Activated CD4-positive, alpha-beta T cell treated with anti-CD3 and anti-CD28 coated beads, Interleukin-2, amount 50 U/mL, for 24 hours (primary cell): ENCODE results near the gene EHHADH.
A peak's percentile ranks its signal among the peaks of the same experiment; 100 is the strongest.
"Not testable (repeated sequence)": the region's sequence is repeated elsewhere in the genome, so short reads cannot be mapped to it uniquely, and the experiment has no call there.

Source experiments
- DNase-seq, 2 donors: peaks; one replicate each; pipeline ENCODE4 v3.0.0-alpha.2; 2020; ENCODE audit warnings: low read depth in 1 of 2, low spot score in 1 of 2

EHHADH gene

GRCh38 chr3:185253645-185254410 is at the start of gene EHHADH:
Gene EHHADH (minus strand): TSS chr3:185254049. CDS start chr3:185254022, 27 bp downstream.
- DNase-seq: peak; percentile 24 to 36

GRCh38 chr3:185299918-185300426 is 46.1 kb upstream of the EHHADH start:
- DNase-seq: not testable (repeated sequence)

- DNase-seq: no peak
Measured at GRCh38 chr3:185297867-185298266, 44.0 kb upstream of the EHHADH start.

GRCh38 chr3:185292238-185292637 is 38.4 kb upstream of the EHHADH start:
- DNase-seq: no peak

GRCh38 chr3:185290266-185290665 is 36.4 kb upstream of the EHHADH start:
- no peak for DNase-seq

- DNase-seq: no peak
Measured at GRCh38 chr3:185283374-185283935, 29.6 kb upstream of the EHHADH start.

- peak; percentile 84 to 94 for DNase-seq
Measured at GRCh38 chr3:185282696-185283373, 29.0 kb upstream of the EHHADH start.

GRCh38 chr3:185280572-185281365 is 26.9 kb upstream of the EHHADH start:
- no peak for DNase-seq

- DNase-seq: no peak
Measured at GRCh38 chr3:185279587-185280138, 25.8 kb upstream of the EHHADH start.

- no peak for DNase-seq
Measured at GRCh38 chr3:185276415-185276814, 22.6 kb upstream of the EHHADH start.

GRCh38 chr3:185272033-185272432 is 18.2 kb upstream of the EHHADH start:
- DNase-seq: no peak

GRCh38 chr3:185270956-185271332 is 17.1 kb upstream of the EHHADH start:
- no peak for DNase-seq

- DNase-seq: no peak
Measured at GRCh38 chr3:185270262-185270955, 16.6 kb upstream of the EHHADH start.

GRCh38 chr3:185268194-185268962 is 14.5 kb upstream of the EHHADH start:
- no peak for DNase-seq

- DNase-seq: no peak
Measured at GRCh38 chr3:185267193-185267592, 13.3 kb upstream of the EHHADH start.

- no peak for DNase-seq
Measured at GRCh38 chr3:185264849-185265553, 11.2 kb upstream of the EHHADH start.

GRCh38 chr3:185263423-185263822 is 9.6 kb upstream of the EHHADH start:
- DNase-seq: no peak

GRCh38 chr3:185257334-185257733 is 3.5 kb upstream of the EHHADH start:
- DNase-seq: no peak

- DNase-seq: no peak
Measured at GRCh38 chr3:185254799-185255198, 950 bp upstream of the EHHADH start.
